RWPE2 (cell line): ENCODE measurements around the gene AOPEP.
"Not testable (repeated sequence)": the region's sequence is repeated elsewhere in the genome, so short reads cannot be mapped to it uniquely, and the experiment has no call there.

ENCODE experiments used
- ATAC-seq: fragments of 200-7000 bp; cut with Tn5 transposase; 3 replicates; pipeline ENCODE4 v1.9.1; 2021; ENCODE audit warnings: low read depth
- DNase-seq: peaks from one replicate; pipeline ENCODE4 v3.0.0-alpha.2; 2020; ENCODE audit warnings: low spot score
- H3K27ac ChIP-seq: fragments of 450-650 bp; 2 replicates; pipeline ENCODE4 v1.5.1; 2017; ENCODE audit warnings: mild to moderate bottlenecking; ENCODE audit not compliant: poor library complexity, severe bottlenecking
- H3K27me3 ChIP-seq: fragments of 250-450 bp; sonication (Bioruptor Pico); 2 replicates; pipeline ENCODE4 v1.5.1; 2021; ENCODE audit warnings: mild to moderate bottlenecking, moderate library complexity; ENCODE audit not compliant: insufficient read depth, poor library complexity, severe bottlenecking
- H3K36me3 ChIP-seq: fragments of 250-450 bp; sonication (Bioruptor Pico); 2 replicates; pipeline ENCODE4 v1.5.1; 2020; ENCODE audit warnings: low read depth, mild to moderate bottlenecking, moderate library complexity
- H3K4me1 ChIP-seq: fragments of 250-450 bp; sonication (Bioruptor Pico); 2 replicates; pipeline ENCODE4 v1.5.1; 2021; ENCODE audit warnings: mild to moderate bottlenecking, moderate library complexity; ENCODE audit not compliant: insufficient read depth, poor library complexity, severe bottlenecking
- H3K4me3 ChIP-seq: fragments of 250-450 bp; sonication (Bioruptor Pico); 2 replicates; pipeline ENCODE4 v1.5.1; 2021; ENCODE audit warnings: mild to moderate bottlenecking, moderate library complexity; ENCODE audit not compliant: severe bottlenecking
- H3K9me3 ChIP-seq: fragments of 250-450 bp; sonication (Bioruptor Pico); 2 replicates; pipeline ENCODE4 v1.5.1; 2021; ENCODE audit warnings: mild to moderate bottlenecking, moderate library complexity; ENCODE audit not compliant: severe bottlenecking
- CTCF ChIP-seq: fragments of 450-650 bp; IDR thresholded peaks from one replicate; pipeline ENCODE4 v1.5.1; 2017; ENCODE audit warnings: mild to moderate bottlenecking, moderate library complexity; ENCODE audit not compliant: poor library complexity, severe bottlenecking

The AOPEP gene

GRCh38 chr9:94956731-94957130, 230.2 kb downstream of the AOPEP start:
- ATAC-seq, result no peak
- no peaks in the 10 kb centered on the region for H3K36me3 ChIP-seq
- TF ChIP-seq CTCF, result no peak
- H3K27ac ChIP-seq, result no peak overlapping the region
- peaks cover 25% of the 10 kb centered on the region for H3K4me1 ChIP-seq
- no peaks in the 10 kb centered on the region for H3K27me3 ChIP-seq
- DNase-seq, result no peak
- H3K9me3 ChIP-seq, result no peaks in the 10 kb centered on the region
- no peak overlapping the region for H3K4me3 ChIP-seq

- ATAC-seq (no peak), DNase-seq (no peak)
- Histone ChIP-seq H3K4me1 (no peaks in the 10 kb centered on the region), H3K27ac (no peak overlapping the region), H3K4me3 (no peak overlapping the region), H3K36me3 (no peaks in the 10 kb centered on the region), H3K9me3 (no peaks in the 10 kb centered on the region), H3K27me3 (no peaks in the 10 kb centered on the region)
- TF ChIP-seq CTCF, result no peak
These were observed 234.5 kb downstream of the AOPEP start for GRCh38 chr9:94960964-94961363.

DNA sequence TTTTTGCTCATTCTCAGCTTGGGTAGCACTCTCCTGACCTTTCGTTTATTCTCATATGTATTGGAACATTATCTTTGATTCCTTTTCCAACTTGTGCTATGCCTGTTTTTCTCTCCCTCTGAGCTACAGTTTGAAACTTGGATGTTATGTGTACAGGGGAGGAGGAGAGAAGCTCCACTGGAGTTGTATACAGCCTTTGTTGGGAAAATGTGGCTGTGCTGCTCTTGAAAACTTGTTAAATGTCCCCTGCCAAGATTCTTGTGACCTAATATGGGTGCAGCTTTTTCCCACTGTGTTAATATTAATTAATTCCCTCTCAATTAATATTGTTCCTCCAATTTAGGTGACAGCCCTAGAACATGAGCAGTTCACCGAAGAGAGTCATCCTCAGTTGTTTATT, 235.4 kb downstream of the AOPEP start:
- ATAC-seq (no peak), DNase-seq (no peak)
- Histone ChIP-seq H3K4me1 (no peaks in the 10 kb centered on the region), H3K27me3 (no peaks in the 10 kb centered on the region), H3K9me3 (no peaks in the 10 kb centered on the region), H3K27ac (no peak overlapping the region), H3K4me3 (no peak overlapping the region), H3K36me3 (no peaks in the 10 kb centered on the region)
- no peak for TF ChIP-seq CTCF

DNA sequence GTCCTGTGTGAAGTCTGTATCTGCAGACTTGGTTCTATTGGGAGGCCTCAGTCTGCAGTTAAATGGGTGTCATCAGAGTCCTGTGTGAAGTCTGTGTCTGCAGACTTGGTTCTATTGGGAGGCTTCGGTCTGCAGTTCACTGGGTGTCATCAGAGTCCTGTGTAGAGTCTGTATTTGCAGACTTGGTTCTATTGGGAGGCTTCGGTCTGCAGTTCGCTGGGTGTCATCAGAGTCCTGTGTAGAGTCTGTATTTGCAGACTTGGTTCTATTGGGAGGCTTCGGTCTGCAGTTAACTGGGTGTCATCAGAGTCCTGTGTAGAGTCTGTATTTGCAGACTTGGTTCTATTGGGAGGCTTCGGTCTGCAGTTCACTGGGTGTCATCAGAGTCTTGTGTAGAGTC, 239.1 kb downstream of the AOPEP start:
- H3K4me3 ChIP-seq, H3K9me3 ChIP-seq, DNase-seq, H3K4me1 ChIP-seq, H3K36me3 ChIP-seq, H3K27me3 ChIP-seq, ATAC-seq, H3K27ac ChIP-seq: not testable (repeated sequence)

GRCh38 chr9:94966046-94966445, 239.5 kb downstream of the AOPEP start:
- H3K27ac ChIP-seq, H3K4me1 ChIP-seq, DNase-seq, H3K36me3 ChIP-seq, ATAC-seq, H3K27me3 ChIP-seq, H3K4me3 ChIP-seq, H3K9me3 ChIP-seq: not testable (repeated sequence)

- H3K4me3 ChIP-seq, result no peak overlapping the region
- H3K36me3 ChIP-seq, result no peaks in the 10 kb centered on the region
- ATAC-seq, result no peak
- no peak overlapping the region for H3K27ac ChIP-seq
- no peaks in the 10 kb centered on the region for H3K9me3 ChIP-seq
- TF ChIP-seq CTCF, result no peak
- no peaks in the 10 kb centered on the region for H3K4me1 ChIP-seq
- no peaks in the 10 kb centered on the region for H3K27me3 ChIP-seq
- DNase-seq, result no peak
These were observed 241.0 kb downstream of the AOPEP start for GRCh38 chr9:94967482-94967881.
